K562 (cell line): Measurements from ENCODE around the gene NFIC. TPM values are rescaled to one million over a fixed set of nuclear protein-coding genes. Genes with fewer than 3 reads are reported as not detected.

Source experiments
- ATAC-seq: fragments of 200-7000 bp; cut with Tn5 transposase; 3 replicates; pipeline ENCODE4 v1.9.1; 2020; ENCODE audit warnings: moderate library complexity
- BruUV-seq: library from RNA; stranded (reverse); fragments of 400-500 nt; replicated peaks from 2 replicates; lab custom pipeline; 2021; lab: Mats Ljungman, UMichigan
- CTCF ChIA-PET: fragments of 300-600 bp; formaldehyde crosslinking; extraction: SDS; loops from one replicate; lab custom pipeline; 2021; ENCODE audit warnings: low intra/inter-chr PET ratio; lab: Yijun Ruan, JAX
- POLR2A ChIA-PET: fragments of 300-600, 350-650 bp; sonication (Branson Sonifier 250); formaldehyde crosslinking; extraction: SDS; loops from one replicate; lab custom pipeline; 2021; ENCODE audit warnings: antibody characterized with exemption, inconsistent platforms; lab: Yijun Ruan, JAX
- DNase-seq, 4 experiments: peaks; one replicate each; pipeline versions ENCODE4 v3.0.0 to v3.0.0-alpha.2; 2011 to 2018; ENCODE audit warnings: low spot score in 3 of 4, mixed read lengths in 3 of 4; ENCODE audit errors: extremely low read depth in 1 of 4
- FAIRE-seq: peaks from 2 replicates; lab custom pipeline; 2011; peaks lifted over from hg19 to GRCh38; lab: Jason Lieb, UNC
- H2AFZ ChIP-seq: 2 replicates; pipeline ENCODE4 v1.6.0; 2011; ENCODE audit warnings: low read depth, low read length, control low read depth, inconsistent platforms
- H3K27ac ChIP-seq: fragments of 200-600 bp; 3 replicates; pipeline ENCODE4 v1.8.0; 2011; ENCODE audit warnings: low read depth, mild to moderate bottlenecking, control low read depth, inconsistent platforms, low read length, moderate library complexity, mixed read lengths; ENCODE audit errors: extremely low read depth
- H3K27me3 ChIP-seq, 2 experiments: fragments of 300-600 bp in 1 of 2; 2 replicates in 1 of 2; 3 replicates in 1 of 2; pipeline versions ENCODE4 v1.6.0 to v1.8.0; 2011; ENCODE audit warnings: inconsistent platforms in 2 of 2, low read length in 2 of 2, mild to moderate bottlenecking in 1 of 2, mixed read lengths in 1 of 2, moderate library complexity in 1 of 2; ENCODE audit not compliant: control insufficient read depth in 2 of 2, insufficient read depth in 2 of 2
- H3K36me3 ChIP-seq: fragments of 300-600 bp; 3 replicates; pipeline ENCODE4 v1.8.0; 2011; ENCODE audit warnings: mild to moderate bottlenecking, low read length, inconsistent platforms; ENCODE audit not compliant: control insufficient read depth, insufficient read depth
- H3K4me1 ChIP-seq, 2 experiments: fragments of 200-600 bp in 1 of 2; replicated peaks in 1 of 2; 2 replicates in 1 of 2; 3 replicates in 1 of 2; pipeline versions ENCODE4 v1.5.1 to v1.8.0; 2011; ENCODE audit warnings: inconsistent platforms in 2 of 2, low read length in 2 of 2, mild to moderate bottlenecking in 1 of 2, mixed read lengths in 1 of 2, moderate library complexity in 1 of 2; ENCODE audit not compliant: control insufficient read depth in 2 of 2, insufficient read depth in 2 of 2
- H3K4me2 ChIP-seq: 2 replicates; pipeline ENCODE4 v1.6.1; 2011; ENCODE audit warnings: low read length, control low read depth, inconsistent platforms, mixed read lengths; ENCODE audit not compliant: insufficient read depth
- H3K4me3 ChIP-seq: fragments of 200-600 bp; sonication (generic), shearing (Covaris generic); 2 replicates; pipeline ENCODE4 v1.5.1; 2016; ENCODE audit warnings: control low read depth, inconsistent platforms
- H3K79me2 ChIP-seq: fragments of 200-600 bp; 3 replicates; pipeline ENCODE4 v1.8.0; 2011; ENCODE audit warnings: low read length, inconsistent platforms; ENCODE audit not compliant: control insufficient read depth, insufficient read depth
- H3K9ac ChIP-seq, 2 experiments: 2 replicates each; pipeline versions ENCODE4 v1.6.0 to v1.6.1; 2011; ENCODE audit warnings: low read depth in 2 of 2, low read length in 2 of 2, control low read depth in 1 of 2, inconsistent platforms in 1 of 2, mild to moderate bottlenecking in 1 of 2, mixed read lengths in 1 of 2; ENCODE audit not compliant: insufficient read depth in 1 of 2
- H3K9me1 ChIP-seq: one replicate; pipeline ENCODE4 v1.6.0; 2011; ENCODE audit warnings: inconsistent platforms, mild to moderate bottlenecking, low read length, moderate library complexity; ENCODE audit not compliant: control insufficient read depth, insufficient read depth
- H3K9me3 ChIP-seq: replicated peaks from 2 replicates; pipeline ENCODE4 v1.5.1; 2011; ENCODE audit warnings: low read depth, low read length, inconsistent platforms; ENCODE audit not compliant: control insufficient read depth, insufficient read depth
- H4K20me1 ChIP-seq: replicated peaks from 2 replicates; pipeline ENCODE4 v1.6.1; 2011; ENCODE audit warnings: low read length, inconsistent platforms, mixed read lengths; ENCODE audit not compliant: control insufficient read depth, insufficient read depth
- FOXK1 ChIP-seq: sonication (generic); formaldehyde crosslinking; IDR thresholded peaks from 2 replicates; pipeline ENCODE4 v1.8.0; 2022; ENCODE audit warnings: missing genetic modification reagents, mild to moderate bottlenecking, borderline replicate concordance
- MTA3 ChIP-seq: fragments of 450-650 bp; formaldehyde crosslinking; IDR thresholded peaks from 2 replicates; pipeline ENCODE4 v1.6.1; 2017; ENCODE audit warnings: mild to moderate bottlenecking, borderline replicate concordance
- NFATC3 ChIP-seq: fragments of 450-650 bp; IDR thresholded peaks from 2 replicates; pipeline ENCODE4 v1.6.1; 2017; ENCODE audit warnings: mild to moderate bottlenecking
- ZNF121 ChIP-seq: sonication (generic); formaldehyde crosslinking; conservative IDR thresholded peaks from 2 replicates; pipeline ENCODE4 v1.8.0; 2022; ENCODE audit warnings: missing genetic modification reagents
- WGBS: fragments of 100-300 bp; shearing (Covaris generic); methylation state at CpG from one replicate; pipeline ENCODE4 v1.1.6; 2016; ENCODE audit warnings: low coverage, mixed read lengths; ENCODE audit not compliant: insufficient coverage; ENCODE audit errors: missing lambda C conversion rate; 5-methylcytosine and 5-hydroxymethylcytosine counted together
- in situ Hi-C: fragments of 300-500 bp; cut with MboI; formaldehyde crosslinking; loops from 4 replicates; pipeline ENCODE4 v1.15.0; 2018; ENCODE audit warnings: inconsistent platforms, mixed read lengths
- intact Hi-C: fragments of 100-400 bp; cut with micrococcal nuclease; formaldehyde crosslinking; loops from 2 replicates; pipeline ENCODE4 v1.14.2; 2022
- polyA plus RNA-seq, 8 experiments: library from polyadenylated mRNA; depleted of rRNA in 4 of 8; stranded (reverse) in 5 of 8; unstranded in 3 of 8; fragments of >200 nt; fragmentation: Nextera tagmentation in 2 of 8; fragmentation: Illumina TruSeq in 1 of 8; extraction: Ambion mirVana in 2 of 8; extraction: Trizol in 1 of 8; gene quantifications; 2 replicates each; pipeline versions ENCODE4 v1.2.1 to v1.2.3, GENCODE V29; 2011 to 2014; ENCODE audit warnings: inconsistent platforms in 1 of 8, missing spikeins in 1 of 8
- total RNA-seq, 7 experiments: library from RNA; depleted of rRNA in 6 of 7; stranded (reverse); fragments of >200 nt in 6 of 7; fragmentation: Illumina TruSeq in 2 of 7; extraction: Trizol in 2 of 7; gene quantifications; 2 replicates each; pipeline versions ENCODE4 v1.2.1 to v1.2.3, GENCODE V29; 2011 to 2021; ENCODE audit warnings: low replicate concordance in 1 of 7

NFIC gene
- total and polyA plus RNA-seq, 9 of the 15 experiments (the other 6 are each of a cell fraction or from before 2014, with no cell fraction given): 0.71 to 62.1 (median 6.9) TPM

DNA sequence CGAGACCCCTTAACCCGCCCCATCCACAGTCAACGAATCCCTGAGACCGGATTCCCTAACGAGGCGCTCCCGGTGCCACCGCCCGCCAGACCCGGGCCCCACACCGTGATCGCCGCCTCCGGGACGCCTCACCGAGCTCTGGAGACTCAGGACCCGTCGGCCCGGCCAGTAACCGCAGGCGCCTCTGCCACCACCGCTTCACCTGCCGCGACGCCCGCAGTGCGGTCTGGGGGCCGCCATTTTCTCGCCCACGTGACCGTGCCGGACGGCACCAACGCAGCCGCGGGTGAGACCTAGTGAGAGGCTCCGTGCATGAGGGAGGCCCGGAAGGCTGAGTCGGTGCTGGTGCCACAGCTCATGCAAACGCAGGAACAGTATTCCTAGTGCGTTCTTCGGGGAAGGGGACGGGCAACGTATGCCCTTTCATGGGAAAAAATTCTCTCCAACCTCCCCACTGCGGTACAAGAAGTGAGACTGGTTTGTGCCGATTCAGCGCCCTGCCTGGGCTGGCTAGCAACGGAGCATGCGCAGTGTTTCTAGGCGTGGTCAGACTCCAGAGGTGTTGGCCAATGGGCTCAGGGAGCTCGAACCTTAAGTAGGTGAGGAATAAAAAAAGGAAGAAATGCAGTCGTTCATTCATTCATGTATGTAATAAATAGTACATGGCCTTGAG is 134.2 kb downstream of the NFIC start, which contains the start of gene DOHH (continued):
- TF ChIP-seq FOXK1 (CRISPR knock-in tag) (0 out of 2 replicates have a peak, but pooled peaks have one; percentile 39), NFATC3 (no peak)

DNA sequence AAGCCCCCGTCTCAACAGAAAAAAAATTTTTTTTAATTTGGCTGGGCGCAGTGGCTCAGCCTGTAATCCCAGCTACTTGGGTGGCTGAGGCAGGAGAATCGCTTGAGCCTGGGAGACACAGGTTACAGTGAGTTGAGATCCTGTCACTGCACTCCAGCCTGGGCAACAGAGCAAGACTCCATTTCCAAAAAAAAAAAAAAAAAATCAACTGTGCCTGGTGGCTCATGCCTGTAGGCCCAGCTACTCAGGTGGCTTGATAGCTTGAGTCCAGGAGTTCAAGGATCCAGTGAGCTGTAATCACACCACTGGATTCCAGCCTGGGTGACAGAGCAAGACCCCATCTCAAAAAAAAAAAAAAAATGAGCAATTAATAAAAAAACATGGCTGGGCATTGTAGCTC is 135.4 kb downstream of the NFIC start:
- peak; percentile 71 for TF ChIP-seq ZNF121
- TF ChIP-seq MTA3: no peak
- H3K4me3 ChIP-seq: no peak overlapping the region
- no TSS peak for BruUV-seq
- DNase-seq (no peak), ATAC-seq (no peak), FAIRE-seq (no peak)
- peaks cover 46% of the 10 kb centered on the region for H3K79me2 ChIP-seq
- H2AFZ ChIP-seq: no peak overlapping the region
- WGBS: 79% methylated on average over 3 of the region's 3 CpGs
- peaks cover 18% of the 10 kb centered on the region for H3K36me3 ChIP-seq
- CTCF ChIA-PET: no interaction called here
- H3K9me3 ChIP-seq: no peaks in the 10 kb centered on the region
- no peaks in the 10 kb centered on the region for H3K9me1 ChIP-seq
- H3K4me1 ChIP-seq: peaks cover 18 to 38% of the 10 kb centered on the region in 2 experiments; a peak in 4 of 5 replicates
- in situ Hi-C loops: no loop called here
- H3K9ac ChIP-seq: no peak overlapping the region
- no peaks in the 10 kb centered on the region for H3K27me3 ChIP-seq
- H3K27ac ChIP-seq: no peak overlapping the region
- no peak overlapping the region for H3K4me2 ChIP-seq
- POLR2A ChIA-PET: interaction anchor here (1.3 to 1.9 kb wide), 2 partner anchors 12 to 16 kb away, joined by 4 to 9 read pairs; no protein-coding TSS in a partner anchor
- no peaks in the 10 kb centered on the region for H4K20me1 ChIP-seq
- intact Hi-C loops: no loop called here
